ENCODE measurements around the gene OR52I2. TPM values are rescaled to one million over a fixed set of nuclear protein-coding genes. Genes with fewer than 3 reads are reported as not detected.

Gene OR52I2
- polyA plus RNA-seq, 2 of the 4 experiments (the other 2 are of a cell fraction): not detected

- DNase-seq (ENCODE audit: low read depth in 1 of 2, low spot score in 1 of 2) (no peak), FAIRE-seq (no peak), ATAC-seq (no peak)
- no peak overlapping the region for H3K4me3 ChIP-seq
- no peak overlapping the region for H3K27ac ChIP-seq
- ChIA-PET CTCF (interaction anchor here (2.1 kb wide), 1 partner anchor 21 kb away, joined by 7 read pairs; the partner anchor contains the start of gene OR51D1), POLR2A (no interaction called here)
- no peaks in the 10 kb centered on the region for H3K4me1 ChIP-seq
- TF ChIP-seq HES2 (IDR thresholded peaks at IDR 0.05): no peak
- H3K9me3 ChIP-seq: no peaks in the 10 kb centered on the region
- H3K4me2 ChIP-seq: no peak overlapping the region
Measured at GRCh38 chr11:4615856-4616444, 34.4 kb downstream of the OR52I2 start.

- Histone ChIP-seq H3K9me3 (no peaks in the 10 kb centered on the region; the same call in 2 of the 3 replicates), H3K4me3 (no peak overlapping the region), H3K4me2 (no peak overlapping the region), H3K27ac (no peak overlapping the region), H3K4me1 (no peaks in the 10 kb centered on the region)
- ChIA-PET POLR2A (no interaction called here), CTCF (no interaction called here)
- FAIRE-seq (no peak), ATAC-seq (no peak), DNase-seq (ENCODE audit: low read depth in 1 of 2, low spot score in 1 of 2) (no peak)
- no peak for TF ChIP-seq MAZ (IDR thresholded peaks at IDR 0.05; ENCODE audit: borderline replicate concordance, low read depth, low read length)
- no peak for TF ChIP-seq SREBF2 (IDR thresholded peaks at IDR 0.05)
- no peak for TF ChIP-seq JUN (IDR thresholded peaks at IDR 0.05)
- TF ChIP-seq HEYL (CRISPR knock-in tag; IDR thresholded peaks at IDR 0.05): no peak
- no peak for TF ChIP-seq ELK1 (IDR thresholded peaks at IDR 0.05; ENCODE audit: low read depth, low read length)
- TF ChIP-seq RCOR1 (IDR thresholded peaks at IDR 0.05; ENCODE audit: low read depth, low read length): no peak
- TF ChIP-seq BCL3 (IDR thresholded peaks at IDR 0.05): no peak
- no peak for TF ChIP-seq CEBPB (IDR thresholded peaks at IDR 0.05)
- TF ChIP-seq FOXS1 (CRISPR knock-in tag; IDR thresholded peaks at IDR 0.05): no peak
- no peak for TF ChIP-seq JUNB (IDR thresholded peaks at IDR 0.05)
- TF ChIP-seq CHD2 (IDR thresholded peaks at IDR 0.05; ENCODE audit: low read length, partially characterized antibody): no peak
- TF ChIP-seq E2F6 (IDR thresholded peaks at IDR 0.05; ENCODE audit: borderline replicate concordance, low read depth): no peak
- TF ChIP-seq BHLHE40 (IDR thresholded peaks at IDR 0.05; ENCODE audit: low read depth, low read length): no peak
- no peak for TF ChIP-seq POLR2A (IDR thresholded peaks at IDR 0.05; ENCODE audit: low read length)
- no peak for TF ChIP-seq CTCF (IDR thresholded peaks at IDR 0.05)
- 29% methylated on average over 9 of the region's 9 CpGs for WGBS (ENCODE audit: missing lambda C conversion rate)
Measured at GRCh38 chr11:4619514-4619913, 38.0 kb downstream of the OR52I2 start.

GRCh38 chr11:4626207-4627099 is 44.9 kb downstream of the OR52I2 start:
- Histone ChIP-seq H3K4me1 (no peaks in the 10 kb centered on the region), H3K27ac (no peak overlapping the region), H3K9me3 (peaks cover 7% of the 10 kb centered on the region; the same call in 2 of the 3 replicates), H3K4me3 (no peak overlapping the region), H3K4me2 (no peak overlapping the region)
- ATAC-seq (peak; percentile 87 to 95; a peak in 5 of 6 replicates), FAIRE-seq (no peak), DNase-seq (ENCODE audit: low read depth in 1 of 2, low spot score in 1 of 2) (peak; percentile 8 to 78)
- ChIA-PET POLR2A (no interaction called here), CTCF (interaction anchor here (0.8 to 6.5 kb wide), 10 partner anchors 11 to 769 kb away, joined by 3 to 53 read pairs (median 4); partner anchors contain the start of gene OR51D1)
- 13% methylated on average over 15 of the region's 15 CpGs for WGBS (ENCODE audit: missing lambda C conversion rate)
- TF ChIP-seq HOXB13 (CRISPR knock-in tag; IDR thresholded peaks at IDR 0.05; ENCODE audit: low read depth) (no peak), CBX8 (IDR thresholded peaks at IDR 0.05) (no peak), RAD21 (conservative IDR thresholded peaks at IDR 0.05 in 1 of 2, IDR thresholded peaks at IDR 0.05 in 1 of 2) (peak; percentile 63 to 73), CTCF (IDR thresholded peaks at IDR 0.05) (peak; percentile 48), HOXB5 (CRISPR knock-in tag; IDR thresholded peaks at IDR 0.05) (no peak), E2F6 (IDR thresholded peaks at IDR 0.05; ENCODE audit: borderline replicate concordance, low read depth) (no peak), ZFP36 (IDR thresholded peaks at IDR 0.05; ENCODE audit: borderline replicate concordance, partially characterized antibody) (no peak), USF2 (IDR thresholded peaks at IDR 0.05) (no peak), MAFK (IDR thresholded peaks at IDR 0.05; ENCODE audit: partially characterized antibody) (peak; percentile 30)
